RWPE2 (cell line): ENCODE measurements around the gene NCOA3.
A peak's percentile ranks its signal among the peaks of the same experiment; 100 is the strongest.

Source experiments
- ATAC-seq: fragments of 200-7000 bp; cut with Tn5 transposase; 3 replicates; pipeline ENCODE4 v1.9.1; 2021; ENCODE audit warnings: low read depth
- DNase-seq: peaks from one replicate; pipeline ENCODE4 v3.0.0-alpha.2; 2020; ENCODE audit warnings: low spot score
- H3K27ac ChIP-seq: fragments of 450-650 bp; 2 replicates; pipeline ENCODE4 v1.5.1; 2017; ENCODE audit warnings: mild to moderate bottlenecking; ENCODE audit not compliant: poor library complexity, severe bottlenecking
- H3K27me3 ChIP-seq: fragments of 250-450 bp; sonication (Bioruptor Pico); 2 replicates; pipeline ENCODE4 v1.5.1; 2021; ENCODE audit warnings: mild to moderate bottlenecking, moderate library complexity; ENCODE audit not compliant: insufficient read depth, poor library complexity, severe bottlenecking
- H3K36me3 ChIP-seq: fragments of 250-450 bp; sonication (Bioruptor Pico); 2 replicates; pipeline ENCODE4 v1.5.1; 2020; ENCODE audit warnings: low read depth, mild to moderate bottlenecking, moderate library complexity
- H3K4me1 ChIP-seq: fragments of 250-450 bp; sonication (Bioruptor Pico); 2 replicates; pipeline ENCODE4 v1.5.1; 2021; ENCODE audit warnings: mild to moderate bottlenecking, moderate library complexity; ENCODE audit not compliant: insufficient read depth, poor library complexity, severe bottlenecking
- H3K4me3 ChIP-seq: fragments of 250-450 bp; sonication (Bioruptor Pico); 2 replicates; pipeline ENCODE4 v1.5.1; 2021; ENCODE audit warnings: mild to moderate bottlenecking, moderate library complexity; ENCODE audit not compliant: severe bottlenecking
- H3K9me3 ChIP-seq: fragments of 250-450 bp; sonication (Bioruptor Pico); 2 replicates; pipeline ENCODE4 v1.5.1; 2021; ENCODE audit warnings: mild to moderate bottlenecking, moderate library complexity; ENCODE audit not compliant: severe bottlenecking
- TF ChIP-seq, protein P1 (sequence below): fragments of 450-650 bp; IDR thresholded peaks from one replicate; pipeline ENCODE4 v1.5.1; 2017; ENCODE audit warnings: mild to moderate bottlenecking, moderate library complexity; ENCODE audit not compliant: poor library complexity, severe bottlenecking

Gene NCOA3

DNA sequence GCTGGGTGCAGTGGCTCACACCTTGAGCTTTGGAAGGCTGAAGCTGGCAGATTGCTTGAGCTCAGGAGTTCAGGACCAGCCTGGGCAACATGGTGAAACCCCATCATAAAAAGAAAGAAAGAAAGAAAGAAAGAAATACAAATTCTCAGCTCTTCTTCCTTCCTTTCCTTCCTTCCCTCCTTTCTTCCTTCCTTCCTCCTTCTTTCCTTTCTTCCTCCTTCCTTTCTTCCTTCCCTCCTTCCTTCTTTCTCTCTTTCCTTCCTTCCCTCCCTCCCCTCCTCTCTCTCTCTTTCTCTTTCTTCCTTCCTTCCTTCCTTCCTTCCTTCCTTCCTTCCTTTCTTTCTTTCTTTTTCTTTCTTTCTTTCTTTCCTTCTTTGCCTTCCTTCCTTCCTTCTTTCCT is 21.0 kb upstream of the NCOA3 start:
- H3K27me3 ChIP-seq = no peaks in the 10 kb centered on the region
- H3K27ac ChIP-seq = no peak overlapping the region
- ATAC-seq (no peak), DNase-seq (no peak)
- H3K9me3 ChIP-seq = no peaks in the 10 kb centered on the region
- peaks cover 7% of the 10 kb centered on the region for H3K4me1 ChIP-seq
- H3K36me3 ChIP-seq = no peaks in the 10 kb centered on the region
- TF ChIP-seq, protein P1, sequence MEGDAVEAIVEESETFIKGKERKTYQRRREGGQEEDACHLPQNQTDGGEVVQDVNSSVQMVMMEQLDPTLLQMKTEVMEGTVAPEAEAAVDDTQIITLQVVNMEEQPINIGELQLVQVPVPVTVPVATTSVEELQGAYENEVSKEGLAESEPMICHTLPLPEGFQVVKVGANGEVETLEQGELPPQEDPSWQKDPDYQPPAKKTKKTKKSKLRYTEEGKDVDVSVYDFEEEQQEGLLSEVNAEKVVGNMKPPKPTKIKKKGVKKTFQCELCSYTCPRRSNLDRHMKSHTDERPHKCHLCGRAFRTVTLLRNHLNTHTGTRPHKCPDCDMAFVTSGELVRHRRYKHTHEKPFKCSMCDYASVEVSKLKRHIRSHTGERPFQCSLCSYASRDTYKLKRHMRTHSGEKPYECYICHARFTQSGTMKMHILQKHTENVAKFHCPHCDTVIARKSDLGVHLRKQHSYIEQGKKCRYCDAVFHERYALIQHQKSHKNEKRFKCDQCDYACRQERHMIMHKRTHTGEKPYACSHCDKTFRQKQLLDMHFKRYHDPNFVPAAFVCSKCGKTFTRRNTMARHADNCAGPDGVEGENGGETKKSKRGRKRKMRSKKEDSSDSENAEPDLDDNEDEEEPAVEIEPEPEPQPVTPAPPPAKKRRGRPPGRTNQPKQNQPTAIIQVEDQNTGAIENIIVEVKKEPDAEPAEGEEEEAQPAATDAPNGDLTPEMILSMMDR = no peak
- H3K4me3 ChIP-seq = no peak overlapping the region

DNA sequence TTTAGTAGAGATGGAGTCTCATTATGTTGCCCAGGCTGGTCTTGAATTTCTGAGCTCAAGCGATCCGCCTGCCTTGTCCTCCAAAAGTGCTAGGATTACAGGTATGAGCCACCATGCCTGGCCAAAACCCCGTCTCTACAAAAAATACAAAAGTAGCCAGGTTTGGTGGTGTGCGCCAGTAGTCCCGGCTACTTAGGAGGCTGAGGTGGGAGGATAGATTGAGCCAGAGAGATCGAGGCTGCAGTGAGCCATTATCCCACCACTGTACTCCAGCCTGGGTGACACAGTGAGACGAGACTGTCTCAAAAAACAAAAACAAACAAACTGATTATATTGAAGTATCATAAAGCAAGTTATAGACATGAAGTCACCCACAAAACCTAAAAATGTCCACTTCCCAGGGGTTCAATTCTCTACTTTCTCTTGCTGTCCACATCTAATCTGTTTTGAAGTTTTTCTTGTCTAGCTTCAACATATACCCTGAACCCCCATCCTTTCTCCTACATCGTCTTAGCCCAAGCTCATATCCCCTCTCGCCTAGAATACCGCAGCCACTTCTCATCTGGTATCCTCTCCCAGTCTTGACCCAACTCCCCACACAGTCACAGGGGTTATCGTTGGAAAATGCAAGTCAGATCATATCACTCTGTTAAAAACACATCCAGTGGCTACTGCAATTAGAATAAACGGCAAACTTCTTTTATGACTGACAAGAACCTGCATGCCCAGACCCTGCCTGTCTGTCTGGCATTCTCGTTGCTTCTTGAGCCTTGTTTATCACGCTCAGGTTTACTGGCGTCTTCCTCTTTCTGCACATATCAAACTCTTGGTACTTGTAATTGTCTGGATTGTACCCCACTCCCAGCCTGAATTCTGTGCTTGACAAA is 20.1 kb upstream of the NCOA3 start:
- H3K36me3 ChIP-seq = no peaks in the 10 kb centered on the region
- H3K9me3 ChIP-seq = no peaks in the 10 kb centered on the region
- H3K27ac ChIP-seq = no peak overlapping the region
- peaks cover 7% of the 10 kb centered on the region for H3K4me1 ChIP-seq
- TF ChIP-seq, protein P1 = no peak
- ATAC-seq (peak; percentile 74), DNase-seq (no peak)
- H3K27me3 ChIP-seq = no peaks in the 10 kb centered on the region
- H3K4me3 ChIP-seq = no peak overlapping the region

DNA sequence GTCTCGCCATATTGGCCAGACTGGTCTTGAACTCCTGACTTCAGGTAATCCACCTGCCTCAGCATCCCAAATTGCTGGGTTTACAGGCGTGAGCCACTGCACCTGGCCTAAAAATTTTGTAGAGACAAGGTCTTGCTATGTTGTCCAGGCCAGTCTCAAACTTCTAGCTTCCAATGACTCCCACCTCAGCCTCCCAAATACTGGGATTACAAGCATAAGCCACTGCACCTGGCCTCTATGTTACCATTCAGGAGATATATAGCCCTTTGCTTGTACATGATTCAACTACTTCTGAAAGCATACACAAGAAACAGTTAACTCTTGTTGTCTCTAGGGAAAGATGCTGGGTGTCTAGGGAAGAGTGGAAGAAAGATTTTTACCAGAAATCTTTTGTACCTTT is 19.0 kb upstream of the NCOA3 start:
- ATAC-seq = no peak
- TF ChIP-seq, protein P1 = no peak
- DNase-seq = no peak
- no peaks in the 10 kb centered on the region for H3K36me3 ChIP-seq
- H3K27me3 ChIP-seq = no peaks in the 10 kb centered on the region
- no peaks in the 10 kb centered on the region for H3K9me3 ChIP-seq
- peaks cover 12% of the 10 kb centered on the region for H3K4me1 ChIP-seq
- no peak overlapping the region for H3K27ac ChIP-seq
- H3K4me3 ChIP-seq = no peak overlapping the region

DNA sequence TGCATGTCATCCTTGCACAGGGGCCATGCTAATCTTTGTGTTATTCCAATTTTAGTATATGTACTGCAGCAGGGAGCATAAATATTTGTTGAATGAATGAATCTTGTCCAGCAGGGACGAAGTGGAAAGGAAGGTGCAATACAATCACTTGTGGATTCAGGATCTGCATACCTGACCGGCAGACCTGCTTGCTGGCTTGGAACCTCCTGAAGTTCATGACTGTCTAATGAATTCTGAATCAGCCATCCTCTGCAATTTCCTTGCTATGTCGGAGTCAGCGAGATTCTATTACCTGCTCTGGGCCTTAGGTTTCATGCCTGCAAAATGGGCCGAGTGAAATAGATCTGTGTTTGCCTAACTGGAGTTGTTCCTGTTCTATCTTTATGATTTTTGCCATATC is 17.4 kb upstream of the NCOA3 start:
- Histone ChIP-seq H3K27ac (no peak overlapping the region), H3K36me3 (no peaks in the 10 kb centered on the region), H3K27me3 (no peaks in the 10 kb centered on the region), H3K4me1 (peaks cover 12% of the 10 kb centered on the region), H3K9me3 (no peaks in the 10 kb centered on the region), H3K4me3 (no peak overlapping the region)
- DNase-seq = peak; percentile 45
- TF ChIP-seq, protein P1 = no peak
- ATAC-seq = no peak
